OCI-LY1 (cell line): ENCODE measurements around the gene JAK1.

Experiments used
- CTCF ChIP-seq: fragments of 200-600 bp; sonication (generic), shearing (Covaris generic); IDR thresholded peaks from 2 replicates; pipeline ENCODE4 v1.5.1; 2017; ENCODE audit warnings: mild to moderate bottlenecking, antibody characterized with exemption, low read length, moderate library complexity, mixed read lengths
- EZH2 ChIP-seq: fragments of 200-600 bp; sonication (generic), shearing (Covaris generic); IDR thresholded peaks from 2 replicates; pipeline ENCODE4 v1.8.0; 2017; ENCODE audit warnings: borderline replicate concordance, mixed run types, mild to moderate bottlenecking, antibody characterized with exemption, low read length, moderate library complexity, mixed read lengths

DNA sequence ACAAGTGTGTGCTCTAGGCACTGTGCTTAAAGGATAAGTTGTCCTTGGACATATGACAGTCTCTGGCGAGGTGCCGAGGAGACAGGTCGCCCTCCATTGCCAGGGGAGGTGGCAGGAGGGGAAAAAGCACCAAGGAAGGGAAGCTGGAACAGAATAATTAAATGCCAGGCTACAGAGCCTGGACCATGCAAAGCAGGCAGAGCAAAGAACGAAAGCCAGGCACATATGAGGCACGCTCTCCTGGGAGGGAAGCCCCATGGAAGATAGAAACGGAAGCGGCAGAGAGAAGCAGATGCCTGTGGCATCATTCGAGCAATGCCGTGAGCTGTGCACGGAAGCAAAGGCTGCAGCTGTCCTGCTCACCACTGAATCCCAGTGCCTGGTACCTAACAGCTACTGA, 91.2 kb downstream of the JAK1 start:
- TF ChIP-seq CTCF (no peak), EZH2 (no peak)
